HG03439 (cell line): ENCODE measurements around the gene ARIH2.

ENCODE experiments used
- ATAC-seq: cut with Tn5 transposase; IDR thresholded peaks from one replicate; pipeline ENCODE4 v1.9.1; 2021; ENCODE audit warnings: mild to moderate bottlenecking, moderate library complexity; ENCODE audit not compliant: unreplicated experiment

Gene ARIH2

DNA sequence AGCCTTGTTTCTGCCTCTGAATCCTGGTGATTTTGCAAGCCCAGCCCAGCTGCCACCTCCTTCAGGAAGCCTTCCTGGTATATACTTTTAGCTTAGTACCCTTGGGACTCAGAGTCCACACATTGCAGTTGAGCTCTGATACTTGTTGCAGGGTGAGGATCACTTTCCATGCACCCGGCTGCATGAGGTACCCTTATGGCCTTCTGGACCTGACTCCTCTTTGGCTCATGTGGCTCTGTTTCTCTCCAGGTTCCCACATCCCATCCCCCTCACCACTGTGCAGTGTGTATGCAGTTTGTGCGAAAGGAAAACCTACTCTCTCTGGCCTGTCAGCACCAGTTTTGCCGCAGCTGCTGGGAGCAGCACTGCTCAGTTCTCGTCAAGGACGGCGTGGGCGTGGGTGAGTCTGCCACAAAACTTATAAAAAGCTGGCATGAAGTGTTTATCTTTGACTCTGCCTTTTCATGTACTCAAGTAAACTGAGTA lies 48.3 kb downstream of the ARIH2 start:
- ATAC-seq: no peak

DNA sequence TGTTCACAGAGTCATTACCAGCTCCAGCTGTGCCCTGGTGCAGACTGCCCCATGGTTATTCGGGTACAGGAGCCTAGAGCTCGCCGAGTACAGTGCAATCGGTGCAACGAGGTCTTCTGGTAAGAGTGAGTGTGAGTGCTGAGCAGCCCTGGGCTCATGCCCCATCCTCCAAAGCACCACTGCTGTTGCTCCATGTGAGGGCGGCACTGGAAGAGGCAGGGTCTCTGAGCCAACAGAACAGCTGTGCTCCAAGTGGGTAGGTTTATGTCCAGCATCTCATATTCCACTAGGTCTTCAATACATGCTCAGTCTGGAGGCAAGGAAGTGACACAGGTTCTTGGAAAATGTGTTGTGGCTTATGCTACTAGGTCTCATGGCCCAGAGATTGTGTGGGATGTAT lies 51.9 kb downstream of the ARIH2 start:
- ATAC-seq: no peak

DNA sequence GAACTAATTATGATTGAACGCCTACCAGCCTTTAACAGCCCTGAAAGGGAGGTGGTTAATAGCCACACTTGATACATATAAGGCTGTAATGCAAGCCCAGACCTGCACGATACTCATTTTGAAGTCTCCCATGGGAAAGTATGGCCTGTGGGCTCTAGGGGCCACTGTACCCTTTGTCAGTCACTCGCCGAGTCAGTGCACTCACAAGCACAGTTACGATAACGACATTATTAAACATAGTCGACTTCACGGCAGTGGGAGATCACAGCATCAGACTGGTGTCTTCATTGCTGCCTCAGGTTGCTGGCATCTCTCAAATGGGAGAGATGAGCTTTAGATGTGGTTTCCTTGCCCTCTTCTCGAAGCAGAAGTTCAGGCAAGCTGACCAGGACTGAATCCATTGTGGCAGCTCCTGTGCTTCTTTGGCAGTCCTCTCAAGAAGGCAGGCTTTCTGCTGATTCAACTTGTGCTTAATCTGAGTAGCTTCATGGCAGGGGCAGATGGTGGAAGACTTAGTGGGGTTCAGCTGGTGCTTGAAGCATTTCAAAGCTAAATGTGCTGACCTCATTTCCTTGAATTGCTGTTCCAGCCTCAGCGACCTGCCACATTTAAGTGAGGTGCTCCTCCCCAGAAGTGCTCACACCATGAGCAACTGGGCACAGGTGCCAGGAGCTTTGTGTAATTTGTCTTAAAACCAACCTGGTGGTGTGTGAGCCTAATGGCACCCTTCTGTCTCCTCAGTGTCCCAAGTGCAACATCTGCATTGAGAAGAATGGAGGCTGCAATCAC lies 55.6 kb downstream of the ARIH2 start:
- no peak for ATAC-seq

DNA sequence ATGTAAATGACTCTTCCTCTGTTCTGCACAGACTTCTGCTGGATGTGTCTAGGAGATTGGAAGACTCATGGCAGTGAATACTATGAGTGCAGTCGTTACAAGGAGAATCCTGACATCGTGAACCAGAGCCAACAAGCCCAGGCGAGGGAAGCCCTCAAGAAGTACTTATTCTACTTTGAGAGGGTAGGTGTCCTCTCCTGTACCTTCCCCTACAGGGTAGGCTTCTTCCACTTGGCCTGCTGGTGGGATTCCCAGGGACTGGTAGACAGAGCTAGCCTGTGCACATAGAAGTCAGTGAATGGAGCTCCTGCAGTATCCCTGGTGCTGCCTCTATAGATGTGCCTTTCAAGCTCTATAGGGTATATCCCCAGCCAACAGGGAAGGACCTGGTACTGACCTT lies 60.8 kb downstream of the ARIH2 start:
- ATAC-seq: no peak

DNA sequence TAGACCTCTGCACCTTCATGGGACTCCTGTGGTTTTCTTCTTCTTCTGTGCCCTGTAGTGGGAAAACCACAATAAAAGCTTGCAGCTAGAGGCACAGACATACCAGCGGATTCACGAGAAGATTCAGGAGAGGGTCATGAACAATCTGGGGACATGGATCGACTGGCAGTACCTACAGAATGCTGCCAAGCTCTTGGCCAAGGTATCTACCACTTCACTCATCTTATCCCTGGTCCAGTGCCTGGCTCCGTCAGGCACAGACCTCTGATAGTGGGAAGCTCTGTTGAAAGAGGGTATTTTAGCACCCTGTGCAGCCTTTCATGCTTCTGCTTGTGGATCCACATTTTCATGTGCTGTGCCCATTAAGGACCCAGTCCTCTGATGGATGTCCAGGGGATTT lies 61.7 kb downstream of the ARIH2 start:
- ATAC-seq: no peak

DNA sequence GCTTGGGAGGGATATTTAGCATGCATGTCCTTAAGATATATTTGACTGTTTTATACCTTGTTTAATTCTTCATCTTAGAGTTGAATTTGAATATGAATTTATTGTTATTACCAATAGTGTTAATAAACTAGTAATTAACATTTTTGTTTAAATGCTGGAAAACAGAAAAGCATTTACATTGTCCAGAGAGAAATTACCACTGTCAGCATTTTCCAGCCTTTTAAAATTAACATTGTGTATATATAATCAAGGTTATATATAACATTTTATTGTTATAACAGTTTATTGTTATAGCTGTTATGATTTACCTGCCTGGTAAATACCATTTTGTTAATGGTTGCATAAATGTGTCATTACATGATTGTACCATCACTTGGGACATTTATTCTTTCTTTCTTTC lies 63.4 kb downstream of the ARIH2 start:
- no peak for ATAC-seq

DNA sequence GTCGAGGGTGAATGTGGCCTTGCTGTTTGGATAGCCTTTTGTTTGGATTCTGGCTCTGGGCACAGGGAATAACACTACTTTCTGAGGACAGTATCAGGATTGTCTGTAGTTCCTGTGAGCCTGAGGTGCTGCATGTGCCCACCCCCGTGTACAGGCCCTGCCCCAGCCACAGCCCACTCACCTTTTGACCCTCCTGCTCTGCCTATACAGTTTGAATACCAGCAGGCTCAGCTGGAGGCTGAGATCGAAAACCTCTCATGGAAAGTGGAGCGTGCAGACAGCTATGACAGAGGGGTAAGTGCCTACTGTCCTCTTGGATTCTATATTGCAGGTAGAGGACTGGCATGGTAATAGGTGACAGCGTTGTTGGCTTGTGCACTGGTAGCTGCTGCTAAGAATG lies 64.0 kb downstream of the ARIH2 start:
- no peak for ATAC-seq

DNA sequence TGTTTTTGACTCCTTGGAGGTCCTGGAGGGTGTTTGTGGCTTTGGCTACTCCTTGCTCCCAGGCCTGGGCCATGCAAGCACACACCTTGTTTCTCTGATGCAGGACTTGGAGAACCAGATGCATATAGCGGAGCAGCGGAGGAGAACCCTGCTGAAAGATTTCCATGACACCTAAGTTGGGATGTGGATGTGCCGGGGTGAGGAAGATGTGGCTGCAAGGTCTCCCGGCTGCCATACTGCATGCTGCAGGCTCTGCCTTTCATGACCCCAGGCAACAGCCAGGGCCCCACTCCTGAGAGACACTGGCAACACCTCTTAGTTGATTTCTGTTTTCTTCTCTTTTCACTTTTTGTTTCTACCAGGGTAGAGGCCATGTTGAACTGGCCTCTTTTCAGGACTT lies 64.5 kb downstream of the ARIH2 start:
- ATAC-seq: no peak

DNA sequence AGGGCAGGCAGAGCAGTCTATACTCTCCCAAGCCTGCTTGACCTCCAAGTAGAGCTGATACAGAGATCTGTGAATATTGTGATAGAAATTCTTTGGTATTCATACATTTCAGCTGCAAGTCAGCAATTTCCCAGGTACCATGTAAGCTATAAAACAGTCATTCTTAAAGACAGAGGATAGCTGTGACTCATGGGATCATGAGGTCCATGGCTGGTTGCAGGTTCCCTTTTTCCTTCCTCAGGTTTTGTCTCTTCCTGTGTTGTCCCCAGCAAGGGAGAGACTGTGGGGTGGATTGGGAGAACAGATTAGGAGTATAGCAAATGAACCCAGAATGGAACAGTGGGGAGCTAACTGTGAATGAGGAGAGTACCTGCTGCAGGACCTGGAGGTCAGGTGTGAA lies 66.0 kb downstream of the ARIH2 start:
- no peak for ATAC-seq

DNA sequence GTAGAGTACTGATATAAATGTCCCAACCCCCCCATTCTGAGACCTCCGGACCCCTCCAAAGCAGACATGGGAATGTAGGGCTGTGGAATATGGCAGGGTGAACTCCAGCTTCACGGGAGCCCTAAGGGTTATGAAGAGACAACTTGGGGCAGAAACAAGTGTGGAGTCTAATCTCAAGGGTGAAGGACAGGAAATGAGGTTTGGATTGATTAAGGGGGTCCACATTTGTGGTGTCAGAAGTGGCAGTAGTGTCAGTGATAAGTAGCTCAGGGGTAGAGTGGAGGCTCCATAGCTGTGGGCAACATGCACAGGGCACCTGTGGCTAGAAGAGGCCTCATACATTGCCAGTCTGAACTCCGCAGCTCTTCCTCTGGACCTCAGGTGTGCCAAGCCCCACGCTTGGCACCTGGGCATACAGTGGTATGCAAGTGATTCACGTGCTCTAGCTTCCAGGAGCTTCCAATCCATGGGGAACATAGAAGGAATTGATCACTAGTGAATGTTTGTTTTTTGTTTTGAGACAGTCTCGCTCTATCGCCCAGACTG lies 67.3 kb downstream of the ARIH2 start:
- ATAC-seq: no peak

DNA sequence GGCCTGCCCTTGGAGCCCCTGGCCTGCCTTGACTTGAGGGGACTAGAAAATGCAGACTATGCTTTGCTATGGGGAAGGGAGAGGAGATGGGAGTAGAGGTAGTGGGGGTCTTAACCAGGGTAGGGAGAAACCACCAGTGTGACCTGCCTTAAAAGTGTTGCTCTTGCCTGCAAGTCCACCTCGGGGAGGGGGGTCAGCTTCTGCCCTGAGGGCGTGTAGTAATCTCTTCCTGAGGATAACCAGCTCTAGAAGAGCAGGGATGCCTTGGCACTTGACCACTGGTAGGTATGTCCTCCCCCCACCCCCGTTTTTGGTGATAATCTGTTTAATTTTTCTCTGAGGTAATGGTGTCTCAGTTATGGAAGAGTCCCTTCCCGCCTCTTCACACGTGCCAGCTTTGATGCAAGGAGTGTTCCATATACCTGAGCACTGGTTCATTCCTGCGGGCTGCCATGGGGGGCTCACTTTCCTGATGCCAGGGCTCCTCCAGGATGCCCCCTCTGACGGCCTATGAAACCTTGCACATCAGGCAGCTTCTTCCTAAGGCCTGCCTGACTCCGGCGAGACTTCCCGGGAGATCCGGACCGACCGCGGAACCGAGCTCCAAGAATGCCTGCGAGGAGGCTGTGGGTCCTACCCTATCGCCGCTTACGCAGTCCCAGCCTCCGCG lies 70.6 kb downstream of the ARIH2 start:
- no peak for ATAC-seq

DNA sequence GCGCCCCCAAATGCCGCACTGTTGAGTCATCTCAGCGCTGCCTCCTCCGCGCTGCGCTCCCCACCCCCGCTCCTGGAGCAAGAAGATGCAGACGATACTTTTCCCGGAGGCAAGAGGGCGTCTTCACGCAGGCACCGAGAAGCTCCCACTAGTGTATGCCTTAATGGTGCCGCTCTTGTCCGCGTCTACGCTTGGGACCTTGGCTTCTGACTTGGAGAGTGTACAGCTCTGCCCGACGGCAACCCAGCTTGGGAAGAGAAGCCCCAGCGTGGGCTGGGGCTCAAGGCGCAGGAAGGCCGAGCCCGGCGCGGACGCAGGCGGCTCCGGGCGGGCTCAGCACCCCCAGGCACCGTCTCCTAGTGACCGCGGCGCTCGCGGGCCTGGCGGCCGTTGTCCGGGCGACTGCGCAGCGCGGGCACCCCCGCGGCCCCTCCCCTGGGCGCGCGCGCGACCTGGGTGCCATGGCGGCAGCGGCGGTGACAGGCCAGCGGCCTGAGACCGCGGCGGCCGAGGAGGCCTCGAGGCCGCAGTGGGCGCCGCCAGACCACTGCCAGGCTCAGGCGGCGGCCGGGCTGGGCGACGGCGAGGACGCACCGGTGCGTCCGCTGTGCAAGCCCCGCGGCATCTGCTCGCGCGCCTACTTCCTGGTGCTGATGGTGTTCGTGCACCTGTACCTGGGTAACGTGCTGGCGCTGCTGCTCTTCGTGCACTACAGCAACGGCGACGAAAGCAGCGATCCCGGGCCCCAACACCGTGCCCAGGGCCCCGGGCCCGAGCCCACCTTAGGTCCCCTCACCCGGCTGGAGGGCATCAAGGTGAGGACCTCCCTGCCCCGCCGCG lies 71.4 kb downstream of the ARIH2 start, which contains the start of gene P4HTM:
Gene P4HTM, plus strand, starts transcription at position 446 of the 840 bp plus-strand sequence. Its CDS starts 16 bp downstream, at position 462.
- peak; percentile 47 for ATAC-seq

DNA sequence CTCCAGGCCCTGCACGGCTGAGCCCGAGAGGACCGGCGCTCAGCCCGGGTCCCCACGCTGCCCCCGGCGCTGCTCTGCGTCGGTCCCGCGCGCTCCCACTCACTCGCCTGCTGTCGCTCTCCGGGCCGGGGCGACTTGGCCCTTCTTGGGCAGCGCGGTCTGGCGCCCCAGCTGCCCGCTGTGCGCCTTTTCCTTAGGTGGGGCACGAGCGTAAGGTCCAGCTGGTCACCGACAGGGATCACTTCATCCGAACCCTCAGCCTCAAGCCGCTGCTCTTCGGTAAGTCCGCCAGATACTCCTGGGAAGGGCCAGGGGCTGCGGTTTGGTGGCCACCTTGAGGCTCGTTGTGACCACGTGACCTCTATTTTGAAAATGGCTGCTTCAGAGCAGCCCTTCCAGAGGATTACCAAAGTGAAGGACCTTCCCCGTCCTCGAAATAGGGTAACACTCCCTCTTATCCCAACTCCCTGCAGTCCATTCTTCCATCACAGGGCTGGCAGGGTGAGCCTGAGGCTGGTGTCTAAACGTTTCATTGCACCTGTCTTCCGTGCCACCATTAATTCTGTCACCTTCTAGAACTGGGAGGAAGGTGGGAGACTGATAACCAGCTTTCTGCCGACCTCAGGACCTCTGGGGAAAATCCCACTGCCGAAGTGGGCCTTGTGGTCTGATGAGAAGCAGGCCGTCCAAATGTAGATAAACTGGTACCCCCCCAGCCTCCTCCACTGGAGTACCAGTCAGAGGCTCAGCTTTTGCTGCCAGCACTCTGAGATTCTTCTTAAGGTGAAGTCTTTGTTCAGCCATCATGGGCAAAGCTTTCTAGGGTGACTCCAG lies 72.2 kb downstream of the ARIH2 start:
- ATAC-seq: peak; percentile 25

DNA sequence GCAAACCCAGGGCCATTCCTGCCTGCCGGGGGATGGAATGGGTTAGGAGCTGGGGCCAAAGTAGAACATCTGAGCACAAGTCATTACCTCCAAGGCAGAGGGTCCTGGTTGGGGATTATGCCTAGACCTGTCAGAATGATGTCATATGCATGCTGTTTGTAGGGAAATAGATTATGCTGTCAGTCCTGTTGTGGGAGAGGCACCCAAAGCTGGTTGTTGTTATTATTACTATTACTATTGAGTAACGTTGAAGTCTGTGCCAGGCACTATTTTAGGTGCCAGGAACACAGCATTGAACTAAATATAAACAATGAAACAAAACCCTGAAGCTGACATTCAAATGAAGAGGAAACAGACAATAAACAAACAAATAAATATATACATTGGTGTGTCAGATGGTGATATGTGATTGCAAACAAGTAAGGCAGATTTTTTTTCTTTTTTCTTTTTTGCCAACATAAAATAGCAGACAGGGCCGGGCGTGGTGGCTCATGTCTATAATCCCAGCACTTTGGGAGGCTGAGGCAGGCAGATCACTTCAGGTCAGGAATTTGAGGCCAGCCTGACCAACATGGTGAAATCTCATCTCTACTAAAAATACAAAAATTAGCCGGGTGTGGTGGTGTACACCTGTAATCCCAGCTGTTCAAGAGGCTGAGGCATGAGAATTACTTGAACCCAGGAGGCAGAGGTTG lies 73.4 kb downstream of the ARIH2 start:
- ATAC-seq: no peak

DNA sequence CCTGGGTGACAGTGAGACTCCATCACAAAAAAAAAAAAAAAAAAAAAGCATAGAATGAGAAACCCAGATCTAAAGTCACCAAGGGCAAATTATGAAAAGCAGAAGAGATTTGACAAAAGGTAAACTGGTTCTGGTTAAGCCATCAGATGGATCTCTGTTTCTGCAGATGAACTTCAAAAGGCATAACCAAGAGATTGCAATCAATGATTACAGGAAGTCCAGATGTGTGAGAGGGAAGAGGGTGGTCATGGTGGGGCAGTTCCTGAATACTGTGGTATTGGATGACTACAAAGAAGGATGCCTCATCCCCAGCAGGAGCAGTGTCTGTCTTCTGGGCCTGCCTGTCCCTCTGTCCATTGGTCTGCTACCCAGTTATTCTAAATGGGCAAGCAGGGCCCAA lies 75.2 kb downstream of the ARIH2 start:
- ATAC-seq: no peak

DNA sequence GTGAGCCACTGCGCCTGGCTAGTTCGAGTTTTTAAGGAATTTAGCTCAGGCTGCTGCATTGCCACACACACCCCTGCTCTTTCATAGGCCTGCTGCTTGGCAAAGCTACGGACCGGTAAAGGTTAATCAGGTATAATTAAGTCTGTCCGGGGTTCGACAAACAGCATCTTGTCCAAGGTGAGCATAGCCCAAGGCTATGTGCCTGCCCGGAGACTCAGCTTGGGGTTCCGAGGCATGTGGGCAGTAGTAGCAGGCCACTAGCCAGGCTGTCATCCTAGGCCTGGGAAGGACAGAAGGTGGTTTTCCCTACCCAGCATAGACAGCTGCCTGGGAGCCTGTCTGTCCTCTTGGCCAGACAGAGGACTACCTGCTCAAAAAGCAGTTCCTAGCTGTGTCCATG lies 78.0 kb downstream of the ARIH2 start:
- ATAC-seq: no peak

DNA sequence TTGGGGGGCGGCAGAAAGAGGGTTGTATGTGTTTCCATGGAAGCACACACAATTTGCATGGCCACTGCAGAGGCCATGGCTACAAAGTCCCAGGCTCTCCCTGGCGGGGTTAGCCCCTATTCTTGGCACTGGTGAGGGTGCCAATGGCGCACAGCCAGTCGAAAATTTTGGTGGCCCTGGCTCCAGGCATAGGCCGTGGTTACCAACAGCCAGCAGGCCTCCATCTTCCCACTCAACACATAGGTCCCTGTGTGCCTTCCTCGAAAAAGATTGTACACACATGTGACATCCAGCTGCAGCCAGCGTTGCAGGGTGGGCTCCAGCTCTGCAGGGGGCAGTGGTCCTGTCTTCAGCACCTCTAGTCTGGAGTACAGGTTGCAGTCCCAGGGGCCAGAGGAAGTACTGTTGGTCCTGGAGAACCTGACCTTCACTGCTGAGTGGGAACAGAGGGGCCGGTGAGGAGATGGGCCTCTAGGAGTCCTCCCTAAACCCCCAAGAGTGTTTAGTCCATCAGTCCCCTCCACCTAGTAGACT lies 78.5 kb downstream of the ARIH2 start:
- no peak for ATAC-seq

DNA sequence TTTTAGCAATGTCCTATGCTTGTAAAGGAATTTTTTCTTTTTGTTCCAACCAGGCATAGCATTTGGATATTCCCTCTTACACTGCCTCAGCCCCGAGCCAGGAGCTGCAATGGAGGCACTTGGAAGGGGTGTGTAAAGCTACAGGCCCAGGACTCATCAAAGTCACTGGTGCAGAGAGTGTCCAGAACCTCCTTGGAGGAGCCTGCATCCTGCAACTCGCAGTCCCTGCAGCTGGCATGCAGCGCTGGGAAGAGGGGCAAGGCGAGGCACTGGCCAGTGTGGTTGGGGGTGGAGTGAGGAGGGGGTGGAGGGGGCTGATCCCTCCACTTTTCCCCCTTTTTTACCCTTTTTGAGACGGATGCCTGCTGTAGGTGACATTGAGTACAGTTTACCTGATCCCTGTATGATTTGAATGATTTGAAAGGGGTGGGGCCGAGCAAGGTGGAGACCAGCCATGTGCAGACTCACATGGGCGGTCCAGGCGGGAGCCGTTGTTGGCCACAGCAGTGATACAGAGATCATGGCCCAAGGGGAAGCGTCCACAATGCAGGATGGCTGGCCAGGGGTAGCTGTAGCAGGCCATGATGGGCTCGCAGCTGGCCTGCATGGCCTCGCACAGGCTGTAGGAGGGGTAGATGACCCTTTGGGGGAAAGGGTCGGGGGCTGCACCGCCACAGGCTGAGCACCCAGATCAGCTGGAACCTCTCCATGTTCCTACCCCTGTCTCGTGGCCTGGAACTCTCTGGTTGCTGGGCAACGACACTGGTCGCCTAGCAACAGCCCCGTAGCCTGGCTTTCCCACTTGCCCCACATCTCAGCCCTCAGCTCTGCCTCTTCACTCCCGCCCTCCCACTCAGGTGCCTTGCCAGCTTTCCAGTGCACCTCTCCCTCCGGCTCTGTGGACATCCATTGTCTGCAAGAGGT lies 79.3 kb downstream of the ARIH2 start:
- no peak for ATAC-seq
